HG03558 (cell line): Measurements from ENCODE around the gene MED29.
"Not testable (repeated sequence)": the region's sequence is repeated elsewhere in the genome, so short reads cannot be mapped to it uniquely, and the experiment has no call there.

Experiments used
- ATAC-seq: cut with Tn5 transposase; IDR thresholded peaks from one replicate; pipeline ENCODE4 v1.9.1; 2021; ENCODE audit warnings: moderate number of reproducible peaks; ENCODE audit not compliant: unreplicated experiment; ENCODE audit errors: extremely low read depth

Gene MED29

GRCh38 chr19:39369200-39369599 lies 22.0 kb upstream of the MED29 start:
- no peak for ATAC-seq

DNA sequence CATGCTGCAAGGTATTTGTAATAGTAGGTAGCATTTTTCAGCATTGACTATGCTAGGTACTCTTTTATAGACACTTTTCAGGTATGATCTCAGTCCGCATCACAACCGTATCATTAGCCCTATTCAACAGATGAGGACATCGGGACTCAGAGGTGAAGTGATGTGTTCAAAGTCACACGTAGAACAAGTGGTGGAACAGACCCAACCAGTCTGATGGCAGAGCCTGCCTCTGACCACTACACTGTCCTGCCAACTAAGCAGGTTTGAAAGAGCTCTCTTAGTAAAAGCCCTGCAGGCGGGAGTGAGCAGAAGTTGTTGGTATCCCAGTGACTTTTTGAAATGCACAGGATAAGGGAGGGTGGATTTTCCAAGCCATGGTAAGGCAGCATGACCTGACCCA lies 20.4 kb upstream of the MED29 start:
- no peak for ATAC-seq

DNA sequence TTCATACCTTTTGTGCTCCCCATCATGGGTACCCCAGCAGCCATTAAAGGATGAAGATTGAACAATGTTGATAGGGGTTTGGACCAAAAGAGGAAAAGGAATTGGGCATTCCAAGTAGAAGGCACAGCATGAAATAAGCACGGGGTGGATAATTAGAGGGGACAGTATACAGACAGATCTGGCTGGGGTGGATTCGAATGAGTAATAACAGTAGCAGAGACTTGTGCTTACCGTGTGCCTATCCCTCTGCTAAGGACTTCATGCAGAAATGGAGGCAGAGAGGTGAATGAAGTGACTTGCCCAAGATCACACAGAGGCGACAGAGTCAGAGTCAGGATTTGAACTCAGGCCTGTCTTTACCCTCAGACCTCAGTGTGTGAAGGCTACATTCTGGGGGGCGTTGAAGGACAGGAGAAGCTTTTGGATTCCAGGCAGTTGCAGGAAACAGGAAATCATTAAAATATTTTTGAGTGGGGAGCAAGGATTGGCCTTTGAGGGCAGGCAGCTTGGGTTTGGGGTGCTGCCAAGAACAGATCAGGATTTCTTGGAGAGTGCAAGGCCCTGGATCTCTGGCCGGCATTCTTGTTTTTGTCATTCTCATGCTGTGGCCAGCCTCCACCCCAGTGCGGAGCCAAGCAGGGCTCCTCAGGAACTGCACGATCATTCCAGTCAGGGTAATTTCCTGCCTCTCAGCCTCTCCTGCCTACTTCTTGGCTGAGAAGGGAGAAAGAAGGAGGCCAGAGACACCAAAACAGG lies 19.0 kb upstream of the MED29 start:
- no peak for ATAC-seq

DNA sequence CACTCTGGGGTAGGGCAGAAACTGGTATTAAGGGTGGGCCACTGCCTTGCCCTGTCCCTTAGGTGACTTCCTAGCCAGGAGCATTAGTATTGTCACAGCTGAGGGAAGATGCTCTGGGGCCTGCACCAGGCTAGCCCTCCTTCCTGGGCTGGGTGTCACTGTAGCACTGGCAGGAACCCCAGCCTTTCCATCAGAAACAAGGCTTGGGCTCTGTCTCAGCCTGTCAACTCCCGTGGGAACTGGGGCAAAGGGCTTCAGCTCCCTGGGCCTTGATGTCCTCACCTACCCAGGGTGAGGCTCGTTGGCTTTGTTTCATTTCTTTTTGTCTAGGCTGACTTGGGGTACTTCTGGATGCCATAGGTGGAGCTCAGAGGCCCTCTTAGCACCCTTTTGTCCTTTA lies 18.2 kb upstream of the MED29 start:
- ATAC-seq = no peak

DNA sequence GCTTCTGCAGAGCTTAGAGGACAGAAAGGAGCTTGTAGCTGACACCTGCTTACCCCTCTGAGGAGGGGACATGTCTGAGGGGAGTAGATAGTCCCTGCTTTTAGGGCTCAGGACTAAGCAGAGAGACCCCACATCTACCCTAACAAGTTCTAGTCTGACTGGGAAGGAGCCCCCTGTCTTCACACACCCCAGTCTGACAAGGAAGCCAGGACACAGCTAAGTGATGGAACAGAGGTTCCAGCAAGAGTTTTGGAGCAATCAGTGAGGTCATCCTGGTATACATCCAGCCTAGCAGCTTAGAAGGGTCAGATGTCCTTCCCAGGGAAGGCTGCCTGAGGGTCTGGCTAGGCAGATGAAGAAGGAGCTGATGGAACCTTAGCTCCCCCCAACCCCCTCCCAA lies 15.2 kb upstream of the MED29 start:
- no peak for ATAC-seq

GRCh38 chr19:39377373-39378362 lies 13.5 kb upstream of the MED29 start:
- ATAC-seq = no peak

DNA sequence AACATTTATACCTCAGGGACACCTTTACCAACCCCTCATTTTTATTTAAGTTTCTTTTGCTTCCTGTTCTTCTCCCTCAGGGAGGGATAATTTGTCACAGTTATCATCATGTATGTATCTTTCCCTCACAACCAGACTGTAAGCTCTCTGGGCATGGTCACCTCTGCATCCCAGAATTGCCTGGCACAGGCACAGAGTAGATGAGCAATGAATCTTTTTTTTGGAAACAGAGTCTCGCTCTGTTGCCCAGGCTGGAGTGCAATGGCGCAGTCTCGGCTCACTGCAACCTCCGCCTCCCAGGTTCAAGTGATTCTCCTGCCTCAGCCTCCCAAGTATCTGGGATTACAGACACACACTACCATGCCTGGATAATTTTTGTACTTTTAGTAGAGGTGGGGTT lies 11.8 kb upstream of the MED29 start:
- not testable (repeated sequence) for ATAC-seq

GRCh38 chr19:39379865-39380396 lies 11.2 kb upstream of the MED29 start:
- ATAC-seq = no peak

DNA sequence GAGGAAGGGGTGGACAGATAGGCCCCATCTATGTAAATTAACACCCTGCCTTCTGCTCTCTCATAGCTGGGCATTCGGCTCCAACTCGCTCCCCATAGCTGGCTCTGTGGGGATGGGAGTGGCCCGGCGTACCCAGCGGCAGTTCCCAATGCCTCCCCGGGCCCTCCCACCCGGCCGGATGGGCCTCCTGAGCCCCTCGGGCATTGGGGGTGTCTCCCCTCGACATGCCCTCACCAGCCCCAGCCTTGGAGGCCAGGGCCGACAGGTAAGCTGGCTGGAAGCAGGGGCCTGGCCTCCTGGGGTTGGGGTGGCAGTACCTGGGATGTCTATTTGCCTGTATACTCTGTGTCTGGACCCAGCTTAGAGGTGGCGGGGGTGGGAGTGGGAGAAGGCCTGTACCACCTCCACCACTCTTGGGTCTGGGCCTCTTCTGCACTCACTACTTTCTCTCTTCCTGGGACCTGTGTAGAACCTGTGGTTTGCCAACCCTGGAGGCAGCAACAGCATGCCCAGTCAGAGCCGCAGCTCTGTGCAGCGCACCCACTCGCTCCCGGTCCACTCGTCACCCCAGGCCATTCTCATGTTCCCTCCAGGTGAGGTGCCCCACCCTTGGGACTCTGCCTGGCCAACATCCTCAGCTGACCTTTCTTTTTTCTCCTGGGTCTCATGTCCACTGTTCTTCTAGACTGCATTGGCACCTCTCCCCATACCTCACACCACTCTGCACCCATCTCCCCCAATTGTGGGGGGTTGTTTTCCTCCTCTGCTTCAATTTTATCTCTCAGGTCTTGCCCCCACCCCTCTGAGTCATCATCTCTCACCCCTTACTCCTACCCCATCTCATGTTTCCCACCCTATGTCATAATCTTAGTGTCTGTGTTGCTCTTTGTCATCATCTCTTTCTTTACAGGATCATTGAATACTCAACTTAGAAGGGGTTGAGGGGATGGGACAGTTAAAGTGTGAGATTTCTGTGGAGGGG lies 10.4 kb upstream of the MED29 start:
- no peak for ATAC-seq

DNA sequence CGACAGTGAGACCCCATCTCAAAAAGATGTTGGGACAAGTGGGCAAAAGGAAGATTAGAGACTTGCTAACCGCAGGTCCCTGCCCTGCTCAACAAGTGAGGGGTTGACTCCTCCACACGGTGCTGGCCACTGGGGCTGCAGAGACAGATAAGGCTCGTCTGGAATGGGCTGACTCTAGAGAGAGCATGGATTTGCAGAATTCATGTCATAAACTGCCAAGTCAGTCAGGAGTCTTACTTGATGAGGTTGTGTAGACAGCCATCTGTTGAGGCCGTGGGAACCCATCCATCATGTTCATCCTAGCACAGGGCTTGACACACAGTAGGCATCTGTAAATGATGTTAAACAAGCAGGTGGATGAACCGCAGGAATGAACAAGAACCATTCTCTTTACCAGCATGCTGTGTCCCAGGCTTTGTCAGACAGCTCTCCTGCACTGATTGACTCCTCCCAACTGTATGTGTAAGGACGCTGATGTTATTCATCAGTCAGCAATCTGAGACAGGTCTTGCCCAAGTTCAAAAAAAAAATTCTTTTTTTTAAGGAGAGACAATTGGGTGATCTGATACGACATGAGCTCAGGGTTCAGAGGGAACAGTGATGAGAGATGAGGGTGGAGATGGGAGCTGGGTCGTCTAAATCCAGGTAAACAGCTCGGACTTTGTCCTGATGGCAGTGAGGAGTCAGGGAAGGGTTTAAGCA lies 9.1 kb upstream of the MED29 start:
- ATAC-seq = no peak

DNA sequence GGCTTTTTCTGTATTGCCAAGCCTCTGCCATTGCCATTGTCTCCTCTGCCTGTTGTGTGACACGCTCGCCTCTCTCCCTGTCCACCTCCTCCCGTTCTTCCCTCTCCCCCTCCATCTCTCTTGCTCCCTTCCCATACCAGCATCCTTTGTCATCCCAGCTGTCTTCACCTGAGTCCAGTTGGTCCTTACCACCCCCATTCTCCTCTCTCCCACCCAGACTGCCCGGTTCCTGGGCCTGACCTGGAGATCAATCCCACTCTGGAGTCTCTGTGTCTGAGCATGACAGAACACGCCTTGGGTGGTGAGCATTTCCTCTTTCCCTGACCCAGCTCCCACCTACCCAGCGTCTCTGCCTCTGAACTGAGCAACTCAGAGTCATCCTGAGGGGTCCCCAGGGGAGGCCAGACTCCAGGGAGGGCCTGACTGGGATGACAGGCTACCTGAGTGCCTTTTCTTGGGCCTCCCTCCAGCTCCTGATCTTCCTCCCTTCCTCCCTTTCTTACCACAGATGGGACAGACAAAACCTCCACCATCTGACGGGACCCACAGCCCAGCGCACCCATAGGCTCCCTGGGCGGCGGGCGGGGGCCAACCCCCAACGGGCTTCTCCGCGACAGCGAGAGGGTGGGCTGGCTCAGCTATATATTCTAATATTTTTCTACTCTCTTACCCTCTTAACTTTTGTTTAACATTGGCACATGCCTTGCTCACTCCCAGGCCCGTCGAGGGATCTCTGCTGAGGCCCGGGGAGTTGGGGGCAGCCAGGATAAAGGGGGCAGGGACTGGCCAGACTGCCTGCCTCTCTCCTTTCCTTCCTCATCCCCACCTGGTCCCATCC lies 8.0 kb upstream of the MED29 start:
- ATAC-seq = no peak

DNA sequence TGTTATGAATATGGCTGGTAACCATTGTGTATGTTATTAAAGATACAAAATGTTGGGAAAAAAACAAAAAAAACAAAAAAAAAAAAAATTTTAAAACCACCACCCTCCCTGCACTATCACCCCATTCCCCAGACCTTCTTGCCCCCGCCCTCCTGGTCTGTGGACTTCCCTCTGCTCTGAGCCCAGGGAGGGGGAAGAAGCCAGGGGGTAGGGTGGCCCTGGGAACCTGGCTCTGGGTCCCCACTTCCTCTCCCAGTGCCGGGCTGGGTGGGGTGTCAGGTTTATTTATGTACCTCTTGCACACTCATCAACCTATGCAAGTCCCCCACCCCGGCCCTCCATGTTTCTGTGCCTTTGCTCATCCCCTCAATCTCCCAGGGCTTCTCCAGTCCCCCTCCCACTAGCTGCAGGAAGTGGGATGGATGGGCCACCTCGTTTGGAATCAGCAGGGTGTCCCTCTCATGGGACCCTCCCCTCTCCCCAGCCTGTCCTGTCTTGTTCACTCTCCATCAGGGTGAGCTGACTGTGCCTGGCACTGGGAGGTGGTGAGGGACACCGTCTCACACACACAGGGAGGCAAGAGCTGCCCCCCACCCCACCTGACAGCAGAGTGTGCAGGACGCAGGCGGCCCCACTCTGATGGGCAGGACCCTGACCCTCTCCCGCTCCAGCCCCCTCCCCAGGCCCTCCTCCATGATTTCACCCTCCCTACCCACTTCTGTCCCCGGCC lies 6.2 kb upstream of the MED29 start:
- no peak for ATAC-seq

- no peak for ATAC-seq
Observed at GRCh38 chr19:39385629-39386411, 5.4 kb upstream of the MED29 start.

DNA sequence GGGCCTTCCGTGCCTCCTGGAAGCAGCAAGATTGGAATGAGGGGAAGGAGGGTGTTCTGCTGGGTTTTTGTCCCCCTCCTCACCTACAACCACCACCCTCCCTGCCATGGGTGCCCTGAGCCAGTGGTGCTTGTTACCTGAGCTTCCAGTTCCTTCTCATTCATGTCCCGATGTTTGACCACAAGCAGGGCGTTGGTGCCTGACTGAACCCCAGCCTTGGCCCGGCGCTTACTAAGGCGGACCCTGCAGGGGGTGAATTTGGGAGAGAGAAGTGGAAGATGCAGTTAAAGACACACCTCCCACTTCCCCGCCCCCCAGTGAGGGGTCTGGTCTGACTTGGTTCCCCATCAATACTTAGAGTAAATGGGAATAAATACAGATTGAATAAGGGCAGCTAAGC lies 4.6 kb upstream of the MED29 start:
- no peak for ATAC-seq

DNA sequence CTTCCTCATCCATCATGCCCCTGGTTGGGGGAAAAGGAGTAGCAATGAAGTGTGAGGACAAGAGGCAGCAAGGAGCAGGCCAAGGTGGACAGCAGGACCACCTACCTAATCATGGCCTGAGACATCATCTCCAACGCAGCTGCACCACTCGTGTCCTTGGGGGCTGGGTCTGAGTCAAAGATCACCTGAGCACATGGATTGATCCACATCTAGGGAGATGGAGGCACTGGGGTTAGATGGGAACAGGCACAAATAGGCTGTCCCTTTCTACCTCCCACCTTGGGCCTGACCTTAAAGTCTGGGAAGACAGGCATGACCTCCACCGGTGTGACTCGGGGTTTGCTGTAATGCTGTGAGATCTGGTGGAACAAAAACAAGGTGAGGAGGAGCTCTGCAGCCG lies 2.5 kb upstream of the MED29 start:
- no peak for ATAC-seq

DNA sequence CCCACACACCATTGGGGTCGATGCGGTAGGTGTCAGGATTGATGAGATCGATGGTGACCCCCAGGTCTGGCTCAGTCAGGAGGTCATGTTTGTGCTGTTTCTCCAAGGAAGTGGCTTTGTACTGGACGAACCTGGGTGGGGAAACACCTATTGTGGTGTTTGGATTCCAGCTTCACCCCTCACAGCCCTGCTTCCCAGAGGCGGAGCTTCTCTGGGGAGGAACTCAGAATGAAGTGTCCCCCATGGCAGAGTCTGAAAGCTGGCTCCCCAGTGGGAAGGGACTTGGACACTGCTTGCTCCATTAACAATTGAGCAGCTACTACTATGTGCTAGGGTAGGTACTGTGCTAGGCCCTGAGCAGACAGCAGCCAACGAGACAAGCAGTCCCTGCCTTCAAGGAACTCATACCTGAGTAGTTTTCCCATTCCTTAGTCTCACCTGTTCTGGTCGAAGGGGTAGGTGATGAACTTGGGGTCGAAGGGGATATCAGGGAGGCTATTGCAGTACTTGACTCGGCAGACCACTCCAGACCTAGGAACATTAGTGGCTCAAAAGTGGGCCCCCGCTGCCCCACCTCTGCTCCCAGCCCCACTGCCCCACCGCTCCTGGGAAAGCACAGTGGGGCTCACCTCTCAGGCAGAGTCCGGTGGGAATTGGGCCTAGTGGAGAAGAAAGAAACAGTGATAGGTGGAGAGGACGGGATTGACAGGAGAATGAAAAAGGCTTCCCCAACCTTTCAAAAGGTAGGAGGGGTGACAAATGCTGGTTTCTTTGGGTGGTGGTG lies 1.4 kb upstream of the MED29 start:
- ATAC-seq = no peak

DNA sequence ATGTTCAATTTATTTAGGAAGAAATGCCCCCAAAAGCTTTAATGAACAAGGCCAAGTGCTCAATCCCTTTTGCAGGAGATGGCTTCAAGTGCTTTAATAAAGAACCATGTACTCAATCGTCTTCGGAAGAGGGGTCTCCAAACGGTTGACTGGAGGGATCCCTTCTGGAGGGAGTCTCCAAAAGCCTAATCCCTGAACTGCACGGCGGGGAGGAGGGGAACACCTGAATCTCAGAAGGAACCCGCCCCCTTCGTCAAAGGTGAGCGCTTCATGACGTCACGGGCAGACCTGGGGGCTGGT lies 777 bp upstream of the MED29 start:
- ATAC-seq = no peak
